DND-41 (cell line): Measurements from ENCODE around the gene SLC1A2.

ENCODE experiments used
- ATAC-seq: fragments of 200-7000 bp; cut with Tn5 transposase; 3 replicates; pipeline ENCODE4 v1.9.1; 2021; ENCODE audit warnings: low read depth; ENCODE audit not compliant: insufficient read depth
- DNase-seq: peaks from one replicate; pipeline ENCODE4 v3.0.0-alpha.2; 2020
- H2AFZ ChIP-seq: 2 replicates; pipeline ENCODE4 v1.6.0; 2012; ENCODE audit warnings: low read depth, low read length
- H3K27ac ChIP-seq: 2 replicates; pipeline ENCODE4 v1.5.1; 2012; ENCODE audit warnings: low read length, inconsistent platforms
- H3K27me3 ChIP-seq: fragments of 200-600 bp; sonication (generic); 2 replicates; pipeline ENCODE4 v1.6.0; 2012; ENCODE audit warnings: low read length, mild to moderate bottlenecking, inconsistent platforms; ENCODE audit not compliant: insufficient read depth, poor library complexity
- H3K36me3 ChIP-seq: 2 replicates; pipeline ENCODE4 v1.5.1; 2012; ENCODE audit warnings: low read length, inconsistent platforms; ENCODE audit not compliant: insufficient read depth
- H3K4me1 ChIP-seq: 2 replicates; pipeline ENCODE4 v1.5.1; 2012; ENCODE audit warnings: mild to moderate bottlenecking, low read length; ENCODE audit not compliant: insufficient read depth
- H3K4me2 ChIP-seq: 2 replicates; pipeline ENCODE4 v1.6.0; 2012; ENCODE audit warnings: mild to moderate bottlenecking, moderate library complexity, low read length, inconsistent platforms; ENCODE audit not compliant: insufficient read depth
- H3K4me3 ChIP-seq, 2 experiments: fragments of 200-600 bp in 1 of 2; shearing (Covaris generic) in 1 of 2; 2 replicates each; pipeline ENCODE4 v1.5.1; 2012 to 2016; ENCODE audit warnings: inconsistent platforms in 2 of 2, low read length in 2 of 2, mild to moderate bottlenecking in 2 of 2, low read depth in 1 of 2, moderate library complexity in 1 of 2
- H3K79me2 ChIP-seq: 2 replicates; pipeline ENCODE4 v1.6.0; 2012; ENCODE audit warnings: low read length, inconsistent platforms; ENCODE audit not compliant: insufficient read depth
- H3K9ac ChIP-seq: 2 replicates; pipeline ENCODE4 v1.6.0; 2012; ENCODE audit warnings: low read depth, mild to moderate bottlenecking, inconsistent platforms, low read length, moderate library complexity
- H3K9me3 ChIP-seq: 2 replicates; pipeline ENCODE4 v1.5.1; 2012; ENCODE audit warnings: low read length, moderate library complexity, mild to moderate bottlenecking, inconsistent platforms; ENCODE audit not compliant: insufficient read depth, severe bottlenecking
- H4K20me1 ChIP-seq: 2 replicates; pipeline ENCODE4 v1.6.0; 2012; ENCODE audit warnings: low read length; ENCODE audit not compliant: insufficient read depth
- CTCF ChIP-seq: IDR thresholded peaks from 2 replicates; pipeline ENCODE4 v1.5.1; 2012; ENCODE audit warnings: borderline replicate concordance, low read length, moderate library complexity, mild to moderate bottlenecking; ENCODE audit not compliant: poor library complexity, severe bottlenecking; ENCODE audit errors: extremely low read depth
- EZH2 ChIP-seq: IDR thresholded peaks from 3 replicates; pipeline ENCODE4 v1.6.1; 2012; ENCODE audit warnings: borderline replicate concordance, low read depth, mild to moderate bottlenecking, moderate library complexity, low read length, inconsistent platforms; ENCODE audit not compliant: severe bottlenecking

SLC1A2 gene

GRCh38 chr11:35293035-35293434, 126.3 kb downstream of the SLC1A2 start:
- Histone ChIP-seq H3K4me3 (no peak overlapping the region), H3K36me3 (no peaks in the 10 kb centered on the region), H3K9me3 (no peaks in the 10 kb centered on the region), H4K20me1 (no peaks in the 10 kb centered on the region), H3K27ac (no peak overlapping the region), H3K4me2 (no peak overlapping the region), H3K79me2 (no peaks in the 10 kb centered on the region), H3K27me3 (no peaks in the 10 kb centered on the region), H2AFZ (no peak overlapping the region), H3K4me1 (no peaks in the 10 kb centered on the region), H3K9ac (no peak overlapping the region)
- TF ChIP-seq CTCF (no peak), EZH2 (no peak)
- ATAC-seq, result no peak
- no peak for DNase-seq

GRCh38 chr11:35292279-35292678, 127.1 kb downstream of the SLC1A2 start:
- no peaks in the 10 kb centered on the region for H3K9me3 ChIP-seq
- H2AFZ ChIP-seq, result no peak overlapping the region
- H3K27me3 ChIP-seq, result no peaks in the 10 kb centered on the region
- TF ChIP-seq EZH2 (no peak), CTCF (no peak)
- H3K79me2 ChIP-seq, result no peaks in the 10 kb centered on the region
- no peaks in the 10 kb centered on the region for H4K20me1 ChIP-seq
- no peak overlapping the region for H3K27ac ChIP-seq
- no peak overlapping the region for H3K4me3 ChIP-seq
- no peak overlapping the region for H3K4me2 ChIP-seq
- no peak for DNase-seq
- no peak for ATAC-seq
- H3K36me3 ChIP-seq, result no peaks in the 10 kb centered on the region
- H3K4me1 ChIP-seq, result no peaks in the 10 kb centered on the region
- H3K9ac ChIP-seq, result no peak overlapping the region

GRCh38 chr11:35290876-35291275, 128.5 kb downstream of the SLC1A2 start:
- ATAC-seq, result no peak
- no peaks in the 10 kb centered on the region for H4K20me1 ChIP-seq
- H3K9ac ChIP-seq, result no peak overlapping the region
- H3K4me1 ChIP-seq, result no peaks in the 10 kb centered on the region
- H3K27me3 ChIP-seq, result no peaks in the 10 kb centered on the region
- no peaks in the 10 kb centered on the region for H3K36me3 ChIP-seq
- no peak overlapping the region for H3K4me2 ChIP-seq
- TF ChIP-seq EZH2, result no peak
- TF ChIP-seq CTCF, result no peak
- no peaks in the 10 kb centered on the region for H3K9me3 ChIP-seq
- no peak overlapping the region for H3K4me3 ChIP-seq
- no peak for DNase-seq
- no peaks in the 10 kb centered on the region for H3K79me2 ChIP-seq
- H2AFZ ChIP-seq, result no peak overlapping the region
- H3K27ac ChIP-seq, result no peak overlapping the region

- no peak overlapping the region for H2AFZ ChIP-seq
- H3K27me3 ChIP-seq, result no peaks in the 10 kb centered on the region
- no peaks in the 10 kb centered on the region for H4K20me1 ChIP-seq
- ATAC-seq (no peak), DNase-seq (no peak)
- no peaks in the 10 kb centered on the region for H3K79me2 ChIP-seq
- no peak overlapping the region for H3K27ac ChIP-seq
- H3K4me2 ChIP-seq, result no peak overlapping the region
- H3K36me3 ChIP-seq, result no peaks in the 10 kb centered on the region
- H3K9ac ChIP-seq, result no peak overlapping the region
- TF ChIP-seq CTCF (no peak), EZH2 (no peak)
- H3K4me1 ChIP-seq, result no peaks in the 10 kb centered on the region
- H3K4me3 ChIP-seq, result no peak overlapping the region
- H3K9me3 ChIP-seq, result no peaks in the 10 kb centered on the region
Measured at GRCh38 chr11:35289821-35290220, 129.5 kb downstream of the SLC1A2 start.
